Liver (tissue), 9 donors: ENCODE measurements around the gene ZNF777. TPM values are rescaled to one million over a fixed set of nuclear protein-coding genes. Genes with fewer than 3 reads are reported as not detected.

Experiments
- DNase-seq: peaks from one replicate; pipeline ENCODE4 v3.0.0-alpha.2; 2017; ENCODE audit warnings: low spot score
- H3K27ac ChIP-seq, 2 donors: one replicate each; pipeline ENCODE4 v1.7.0; 2013; ENCODE audit warnings: inconsistent platforms in 2 of 2, low read length in 2 of 2, control low read depth in 1 of 2, low read depth in 1 of 2, mild to moderate bottlenecking in 1 of 2
- H3K27me3 ChIP-seq, 4 donors: one replicate each; pipeline versions ENCODE4 v1.6.1 to v1.7.0; 2013; ENCODE audit warnings: low read length in 3 of 4, inconsistent platforms in 1 of 4, mild to moderate bottlenecking in 1 of 4, moderate library complexity in 1 of 4; ENCODE audit not compliant: control insufficient read depth in 4 of 4, insufficient read depth in 4 of 4
- H3K36me3 ChIP-seq, 4 donors: one replicate each; pipeline versions ENCODE4 v1.6.1 to v1.7.0; 2013; ENCODE audit warnings: low read length in 3 of 4, mild to moderate bottlenecking in 3 of 4, low read depth in 1 of 4, moderate library complexity in 1 of 4; ENCODE audit not compliant: control insufficient read depth in 4 of 4, insufficient read depth in 3 of 4
- H3K4me1 ChIP-seq, 4 donors: one replicate each; pipeline versions ENCODE4 v1.6.1 to v1.7.0; 2013; ENCODE audit warnings: low read length in 3 of 4, mild to moderate bottlenecking in 3 of 4, moderate library complexity in 1 of 4; ENCODE audit not compliant: control insufficient read depth in 4 of 4, insufficient read depth in 4 of 4
- H3K4me3 ChIP-seq, 3 donors: one replicate each; pipeline versions ENCODE4 v1.6.1 to v1.7.0; 2013; ENCODE audit warnings: low read length in 3 of 3, control low read depth in 1 of 3, low read depth in 1 of 3, mild to moderate bottlenecking in 1 of 3
- H3K9ac ChIP-seq, 2 donors: one replicate each; pipeline ENCODE4 v1.7.0; 2013; ENCODE audit warnings: low read length in 2 of 2, mild to moderate bottlenecking in 2 of 2, moderate library complexity in 2 of 2, control low read depth in 1 of 2, low read depth in 1 of 2
- H3K9me3 ChIP-seq, 4 donors: one replicate each; pipeline versions ENCODE4 v1.6.1 to v1.7.0; 2013; ENCODE audit warnings: low read length in 3 of 4; ENCODE audit not compliant: control insufficient read depth in 4 of 4
- CTCF ChIP-seq: fragments of 150-350 bp; IDR thresholded peaks from 2 replicates; pipeline ENCODE4 v1.5.1; 2017; ENCODE audit warnings: improper control_type of control experiment, low read depth, low read length; ENCODE audit not compliant: missing input control
- EGR1 ChIP-seq, 2 donors: IDR thresholded peaks; 2 replicates each; pipeline ENCODE4 v1.6.1; 2016 to 2018; ENCODE audit warnings: antibody characterized with exemption in 2 of 2, low read depth in 2 of 2
- FOXA1 ChIP-seq: IDR thresholded peaks from 2 replicates; pipeline ENCODE4 v1.6.1; 2016; ENCODE audit warnings: antibody characterized with exemption
- FOXA2 ChIP-seq: IDR thresholded peaks from 2 replicates; pipeline ENCODE4 v1.6.1; 2016; ENCODE audit warnings: antibody characterized with exemption
- GABPA ChIP-seq, 2 donors: IDR thresholded peaks in 1 of 2; conservative IDR thresholded peaks in 1 of 2; 2 replicates each; pipeline ENCODE4 v1.6.1; 2016; ENCODE audit warnings: antibody characterized with exemption in 2 of 2, mild to moderate bottlenecking in 1 of 2, moderate library complexity in 1 of 2
- HNF4A ChIP-seq, 2 donors: conservative IDR thresholded peaks; 2 replicates each; pipeline ENCODE4 v1.6.1; 2016; ENCODE audit warnings: antibody characterized with exemption in 2 of 2, mild to moderate bottlenecking in 2 of 2
- JUND ChIP-seq, 2 donors: IDR thresholded peaks; 2 replicates each; pipeline ENCODE4 v1.6.1; 2016; ENCODE audit warnings: antibody characterized with exemption in 2 of 2
- NR2F2 ChIP-seq: IDR thresholded peaks from 2 replicates; pipeline ENCODE4 v1.6.1; 2016; ENCODE audit warnings: antibody characterized with exemption
- RAD21 ChIP-seq, 2 donors: IDR thresholded peaks; 2 replicates each; pipeline ENCODE4 v1.6.1; 2016; ENCODE audit warnings: antibody characterized with exemption in 2 of 2, mild to moderate bottlenecking in 2 of 2
- RXRA ChIP-seq, 2 donors: IDR thresholded peaks; 2 replicates each; pipeline ENCODE4 v1.6.1; 2017 to 2018; ENCODE audit warnings: antibody characterized with exemption in 2 of 2, mild to moderate bottlenecking in 1 of 2
- TAF1 ChIP-seq: conservative IDR thresholded peaks from 2 replicates; pipeline ENCODE4 v1.6.1; 2016; ENCODE audit warnings: antibody characterized with exemption, mild to moderate bottlenecking
- YY1 ChIP-seq: IDR thresholded peaks from 2 replicates; pipeline ENCODE4 v1.6.1; 2016; ENCODE audit warnings: antibody characterized with exemption, mild to moderate bottlenecking
- ZBTB33 ChIP-seq: IDR thresholded peaks from 2 replicates; pipeline ENCODE4 v1.6.1; 2016; ENCODE audit warnings: antibody characterized with exemption
- WGBS: extraction: QIAGEN DNeasy Blood & Tissue Kit; methylation state at CpG from one replicate; pipeline ENCODE4 v1.1.7; 2013; 5-methylcytosine and 5-hydroxymethylcytosine counted together
- polyA plus RNA-seq, 2 donors: library from polyadenylated mRNA; stranded (reverse) in 1 of 2; unstranded in 1 of 2; fragments of 200-250 nt in 1 of 2; fragments of >200 nt in 1 of 2; fragmentation: Nextera tagmentation in 1 of 2; extraction: Ambion mirVana in 1 of 2; gene quantifications; one replicate each; pipeline versions ENCODE4 v1.2.1 to v1.2.3, GENCODE V29; 2013 to 2015
- total RNA-seq, 2 donors: library from RNA; depleted of rRNA; stranded (reverse); fragments of >200 nt; gene quantifications; one replicate each; pipeline ENCODE4 v1.2.3, GENCODE V29; 2014
- TF ChIP-seq, protein P1 (sequence below): IDR thresholded peaks from 2 replicates; pipeline ENCODE4 v1.6.1; 2016; ENCODE audit warnings: antibody characterized with exemption, mild to moderate bottlenecking
- TF ChIP-seq, protein P2 (sequence below): IDR thresholded peaks from 2 replicates; pipeline ENCODE4 v1.6.1; 2016; ENCODE audit warnings: antibody characterized with exemption
- donor health status: healthy.
- donor health status: healthy.
- donor health status: healthy.
- donor health status: healthy.
- donor health status: healthy.

ZNF777 gene
- total and polyA plus RNA-seq, 4 donors: 0.22 to 5.7 (median 4.1) TPM

GRCh38 chr7:149476791-149477190 is 15.9 kb upstream of the ZNF777 start:
- 97% methylated on average over 12 of the region's 12 CpGs for WGBS
- no peak for DNase-seq
- no peaks in the 10 kb centered on the region for H3K27me3 ChIP-seq
- peaks cover 8 to 46% (median 25%) of the 10 kb centered on the region in 4 donors for H3K36me3 ChIP-seq
- H3K9me3 ChIP-seq: no peaks in the 10 kb centered on the region
- no peak overlapping the region for H3K27ac ChIP-seq
- no peak overlapping the region for H3K9ac ChIP-seq
- no peaks in the 10 kb centered on the region for H3K4me1 ChIP-seq
- H3K4me3 ChIP-seq: no peak overlapping the region
- TF ChIP-seq HNF4A (conservative IDR thresholded peaks at IDR 0.05): no peak

DNA sequence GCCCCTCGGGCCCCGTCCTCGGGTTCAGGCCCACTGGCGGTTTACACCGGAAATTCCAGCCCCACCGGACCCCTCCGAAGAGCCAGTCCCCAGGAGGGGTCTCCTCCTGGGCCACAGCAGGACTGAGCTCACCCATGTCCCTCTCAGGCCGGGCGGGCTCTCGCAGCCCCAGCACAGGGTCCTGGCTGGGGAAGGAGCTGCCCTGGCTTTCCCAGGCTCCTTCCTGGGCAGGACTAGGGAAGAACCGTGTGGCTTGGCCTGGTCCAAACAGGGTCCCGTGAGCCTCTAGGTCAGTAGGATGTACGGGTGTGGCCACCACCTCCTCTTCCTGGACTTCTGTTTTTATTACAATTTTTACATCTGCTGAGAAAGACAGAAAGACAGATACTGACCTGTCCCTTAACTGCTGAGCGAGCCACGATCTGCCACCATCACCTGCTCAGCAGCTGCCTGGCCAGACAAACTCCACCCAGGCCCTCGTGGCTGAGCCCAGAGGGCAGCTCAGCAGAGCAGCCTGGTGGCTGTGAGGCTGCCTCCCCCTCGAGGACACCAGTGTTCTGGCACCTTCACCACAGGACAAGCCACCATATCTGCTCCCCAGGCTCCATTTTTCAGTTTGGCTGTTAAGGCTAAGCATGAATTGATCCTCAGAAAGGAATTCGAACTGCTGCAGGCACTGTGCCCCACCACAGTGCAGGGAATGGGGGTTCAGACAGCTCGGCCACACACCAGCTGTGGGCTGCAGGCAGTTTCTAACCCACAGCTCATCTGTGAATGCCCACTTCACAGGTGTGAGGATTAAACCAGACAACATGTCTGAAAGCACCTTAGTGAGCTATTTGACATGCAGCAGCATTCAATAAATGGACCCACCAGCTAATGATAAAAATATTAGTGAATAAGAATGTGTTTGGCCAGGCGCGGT is 14.5 kb upstream of the ZNF777 start:
- WGBS: 96% methylated on average over 21 of the region's 21 CpGs
- no peak overlapping the region for H3K4me3 ChIP-seq
- DNase-seq: no peak
- no peaks in the 10 kb centered on the region for H3K27me3 ChIP-seq
- H3K36me3 ChIP-seq: peaks cover 8 to 46% (median 25%) of the 10 kb centered on the region in 4 donors
- H3K27ac ChIP-seq: no peak overlapping the region
- H3K9ac ChIP-seq: no peak overlapping the region
- no peaks in the 10 kb centered on the region for H3K4me1 ChIP-seq
- TF ChIP-seq, protein P1, sequence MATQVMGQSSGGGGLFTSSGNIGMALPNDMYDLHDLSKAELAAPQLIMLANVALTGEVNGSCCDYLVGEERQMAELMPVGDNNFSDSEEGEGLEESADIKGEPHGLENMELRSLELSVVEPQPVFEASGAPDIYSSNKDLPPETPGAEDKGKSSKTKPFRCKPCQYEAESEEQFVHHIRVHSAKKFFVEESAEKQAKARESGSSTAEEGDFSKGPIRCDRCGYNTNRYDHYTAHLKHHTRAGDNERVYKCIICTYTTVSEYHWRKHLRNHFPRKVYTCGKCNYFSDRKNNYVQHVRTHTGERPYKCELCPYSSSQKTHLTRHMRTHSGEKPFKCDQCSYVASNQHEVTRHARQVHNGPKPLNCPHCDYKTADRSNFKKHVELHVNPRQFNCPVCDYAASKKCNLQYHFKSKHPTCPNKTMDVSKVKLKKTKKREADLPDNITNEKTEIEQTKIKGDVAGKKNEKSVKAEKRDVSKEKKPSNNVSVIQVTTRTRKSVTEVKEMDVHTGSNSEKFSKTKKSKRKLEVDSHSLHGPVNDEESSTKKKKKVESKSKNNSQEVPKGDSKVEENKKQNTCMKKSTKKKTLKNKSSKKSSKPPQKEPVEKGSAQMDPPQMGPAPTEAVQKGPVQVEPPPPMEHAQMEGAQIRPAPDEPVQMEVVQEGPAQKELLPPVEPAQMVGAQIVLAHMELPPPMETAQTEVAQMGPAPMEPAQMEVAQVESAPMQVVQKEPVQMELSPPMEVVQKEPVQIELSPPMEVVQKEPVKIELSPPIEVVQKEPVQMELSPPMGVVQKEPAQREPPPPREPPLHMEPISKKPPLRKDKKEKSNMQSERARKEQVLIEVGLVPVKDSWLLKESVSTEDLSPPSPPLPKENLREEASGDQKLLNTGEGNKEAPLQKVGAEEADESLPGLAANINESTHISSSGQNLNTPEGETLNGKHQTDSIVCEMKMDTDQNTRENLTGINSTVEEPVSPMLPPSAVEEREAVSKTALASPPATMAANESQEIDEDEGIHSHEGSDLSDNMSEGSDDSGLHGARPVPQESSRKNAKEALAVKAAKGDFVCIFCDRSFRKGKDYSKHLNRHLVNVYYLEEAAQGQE: no peak
- no peak for TF ChIP-seq TAF1
- no peak for TF ChIP-seq NR2F2
- TF ChIP-seq CTCF: no peak
- TF ChIP-seq GABPA (IDR thresholded peaks at IDR 0.05 in 1 of 2, conservative IDR thresholded peaks at IDR 0.05 in 1 of 2): no peak
- H3K9me3 ChIP-seq: no peaks in the 10 kb centered on the region

DNA sequence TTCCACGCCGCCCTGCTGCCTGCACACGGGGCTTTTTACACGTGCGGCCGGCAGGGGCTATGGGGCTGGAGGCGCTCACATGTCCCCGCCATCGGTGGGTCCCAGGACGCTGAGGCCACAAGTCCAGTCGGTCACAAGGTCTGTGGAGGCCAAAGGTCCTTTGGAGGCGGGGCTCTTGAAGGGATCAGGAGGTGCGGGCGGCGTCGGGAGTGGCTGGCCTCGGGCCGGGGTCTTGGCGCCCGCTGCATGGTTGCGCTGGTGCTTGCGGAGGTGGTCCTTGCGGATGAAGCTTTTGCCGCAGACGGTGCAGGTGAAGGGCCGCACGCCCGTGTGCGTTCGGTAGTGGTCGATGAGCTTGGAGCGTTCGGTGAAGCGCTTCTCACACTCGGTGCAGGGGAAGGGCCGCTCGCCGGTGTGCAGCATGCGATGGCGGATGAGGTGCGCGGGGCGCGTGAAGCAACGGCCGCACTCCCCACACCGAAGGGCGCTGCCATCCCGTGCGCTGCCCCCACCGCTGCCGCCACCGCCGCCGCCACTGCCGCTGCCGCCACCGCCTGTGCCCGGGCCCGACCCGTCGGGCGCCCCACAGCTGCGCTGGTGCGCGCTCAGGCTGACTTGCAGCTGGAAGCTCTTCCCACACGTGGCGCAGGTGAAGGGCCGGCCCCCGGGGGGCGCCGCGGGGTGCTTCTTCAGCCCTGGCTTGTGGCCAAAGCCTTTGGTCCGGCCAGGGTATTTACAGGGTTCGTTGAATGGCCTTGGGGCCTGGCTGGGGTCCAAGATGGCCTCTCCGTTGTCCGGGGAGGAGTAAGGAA is 13.7 kb upstream of the ZNF777 start:
- Histone ChIP-seq H3K36me3 (peaks cover 8 to 43% (median 25%) of the 10 kb centered on the region in 4 donors), H3K4me1 (no peaks in the 10 kb centered on the region), H3K27me3 (no peaks in the 10 kb centered on the region), H3K4me3 (no peak overlapping the region), H3K27ac (no peak overlapping the region), H3K9me3 (no peaks in the 10 kb centered on the region), H3K9ac (no peak overlapping the region)
- 96% methylated on average over 77 of the region's 77 CpGs for WGBS
- DNase-seq: no peak
- TF ChIP-seq RXRA (IDR thresholded peaks at IDR 0.05) (no peak), EGR1 (IDR thresholded peaks at IDR 0.05; ENCODE audit: low read depth in 2 of 2) (no peak), ZBTB33 (no peak), FOXA2 (no peak), YY1 (no peak), FOXA1 (no peak), NR2F2 (no peak), JUND (IDR thresholded peaks at IDR 0.05) (no peak), TAF1 (no peak), RAD21 (IDR thresholded peaks at IDR 0.05) (no peak)
- TF ChIP-seq, protein P2, sequence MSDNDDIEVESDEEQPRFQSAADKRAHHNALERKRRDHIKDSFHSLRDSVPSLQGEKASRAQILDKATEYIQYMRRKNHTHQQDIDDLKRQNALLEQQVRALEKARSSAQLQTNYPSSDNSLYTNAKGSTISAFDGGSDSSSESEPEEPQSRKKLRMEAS: no peak
